Activated effector memory CD4-positive, alpha-beta T cell treated with anti-CD3 and anti-CD28 coated beads, Interleukin-2, amount 50 U/mL, for 16 hours (primary cell): Measurements from ENCODE around the gene PRRT2.
A peak's percentile ranks its signal among the peaks of the same experiment; 100 is the strongest.
"Not testable (repeated sequence)": the region's sequence is repeated elsewhere in the genome, so short reads cannot be mapped to it uniquely, and the experiment has no call there.

Experiments
- DNase-seq: peaks from one replicate; pipeline ENCODE4 v3.0.0-alpha.2; 2020

Gene PRRT2

GRCh38 chr16:29812754-29813643, 1.0 kb downstream of the PRRT2 start:
- no peak for DNase-seq

- DNase-seq, result no peak
Measured at GRCh38 chr16:29813644-29814562, 1.9 kb downstream of the PRRT2 start.

DNA sequence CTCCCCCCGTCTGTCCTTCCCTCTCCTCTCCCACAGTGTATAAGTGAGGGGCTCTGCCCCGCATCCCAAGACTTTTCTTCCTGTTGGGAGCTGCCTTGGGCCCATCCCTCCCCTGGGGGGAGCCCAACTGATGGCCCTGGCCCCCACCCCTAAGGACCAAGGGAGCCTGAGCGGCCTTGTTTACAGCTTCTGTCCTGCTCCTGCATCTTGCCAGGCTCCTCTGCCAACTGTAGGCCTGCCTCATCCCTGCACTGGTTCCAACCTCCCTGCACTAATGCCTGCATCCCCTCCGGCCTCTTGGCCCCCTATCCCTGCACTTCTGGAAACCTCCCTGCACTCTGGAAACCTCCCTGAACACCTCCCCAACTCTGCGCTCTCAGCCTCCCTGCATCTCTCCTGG, 2.6 kb downstream of the PRRT2 start:
- DNase-seq, result no peak

GRCh38 chr16:29815032-29815721, 3.2 kb downstream of the PRRT2 start:
- peak; percentile 85 for DNase-seq

- DNase-seq, result peak; percentile 99
Measured at GRCh38 chr16:29815793-29816693, 4.0 kb downstream of the PRRT2 start, which contains the start of gene PAGR1. Gene PAGR1 (plus strand): TSS chr16:29816152. CDS start chr16:29816526, 374 bp downstream.

DNA sequence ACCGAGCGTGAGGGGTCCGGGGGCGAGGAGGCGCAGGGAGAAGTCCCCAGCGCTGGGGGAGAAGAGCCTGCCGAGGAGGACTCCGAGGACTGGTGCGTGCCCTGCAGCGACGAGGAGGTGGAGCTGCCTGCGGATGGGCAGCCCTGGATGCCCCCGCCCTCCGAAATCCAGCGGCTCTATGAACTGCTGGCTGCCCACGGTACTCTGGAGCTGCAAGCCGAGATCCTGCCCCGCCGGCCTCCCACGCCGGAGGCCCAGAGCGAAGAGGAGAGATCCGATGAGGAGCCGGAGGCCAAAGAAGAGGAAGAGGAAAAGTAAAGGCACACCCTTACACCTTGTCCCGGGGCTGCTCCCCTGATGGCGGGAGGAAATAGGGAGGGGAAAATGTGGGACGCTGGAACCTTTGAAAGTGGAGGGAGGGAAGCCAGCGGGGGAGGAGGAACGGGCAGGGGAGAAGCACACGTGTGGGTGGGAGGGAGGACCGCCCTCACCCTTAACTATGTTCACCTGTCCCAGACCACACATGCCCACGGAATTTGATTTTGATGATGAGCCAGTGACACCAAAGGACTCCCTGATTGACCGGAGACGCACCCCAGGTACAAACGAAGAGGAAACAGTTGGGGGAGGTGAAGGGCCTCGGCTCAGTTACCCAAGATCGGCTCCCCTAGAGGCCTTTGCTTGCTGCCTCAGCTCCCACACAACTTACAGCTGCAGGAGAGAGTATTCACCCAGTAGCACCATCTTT, 4.9 kb downstream of the PRRT2 start:
- DNase-seq, result peak; percentile 84

GRCh38 chr16:29818082-29818481, 6.1 kb downstream of the PRRT2 start:
- no peak for DNase-seq

DNA sequence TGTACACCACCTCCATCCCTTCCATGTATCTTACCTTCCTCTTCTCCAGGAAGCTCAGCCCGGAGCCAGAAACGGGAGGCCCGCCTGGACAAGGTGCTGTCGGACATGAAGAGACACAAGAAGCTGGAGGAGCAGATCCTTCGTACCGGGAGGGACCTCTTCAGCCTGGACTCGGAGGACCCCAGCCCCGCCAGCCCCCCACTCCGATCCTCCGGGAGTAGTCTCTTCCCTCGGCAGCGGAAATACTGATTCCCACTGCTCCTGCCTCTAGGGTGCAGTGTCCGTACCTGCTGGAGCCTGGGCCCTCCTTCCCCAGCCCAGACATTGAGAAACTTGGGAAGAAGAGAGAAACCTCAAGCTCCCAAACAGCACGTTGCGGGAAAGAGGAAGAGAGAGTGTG, 7.5 kb downstream of the PRRT2 start:
- DNase-seq, result no peak

- DNase-seq, result peak; percentile 84
Measured at GRCh38 chr16:29820271-29820701, 8.3 kb downstream of the PRRT2 start, which contains the start of gene MVP. Gene MVP (plus strand): TSS chr16:29820462. CDS start chr16:29830550, 10,088 bp downstream.

- peak; percentile 85 for DNase-seq
Measured at GRCh38 chr16:29820730-29821642, 9.0 kb downstream of the PRRT2 start.

GRCh38 chr16:29821643-29822115, 9.7 kb downstream of the PRRT2 start:
- DNase-seq, result no peak

- no peak for DNase-seq
Measured at GRCh38 chr16:29824589-29825144, 12.7 kb downstream of the PRRT2 start.

DNA sequence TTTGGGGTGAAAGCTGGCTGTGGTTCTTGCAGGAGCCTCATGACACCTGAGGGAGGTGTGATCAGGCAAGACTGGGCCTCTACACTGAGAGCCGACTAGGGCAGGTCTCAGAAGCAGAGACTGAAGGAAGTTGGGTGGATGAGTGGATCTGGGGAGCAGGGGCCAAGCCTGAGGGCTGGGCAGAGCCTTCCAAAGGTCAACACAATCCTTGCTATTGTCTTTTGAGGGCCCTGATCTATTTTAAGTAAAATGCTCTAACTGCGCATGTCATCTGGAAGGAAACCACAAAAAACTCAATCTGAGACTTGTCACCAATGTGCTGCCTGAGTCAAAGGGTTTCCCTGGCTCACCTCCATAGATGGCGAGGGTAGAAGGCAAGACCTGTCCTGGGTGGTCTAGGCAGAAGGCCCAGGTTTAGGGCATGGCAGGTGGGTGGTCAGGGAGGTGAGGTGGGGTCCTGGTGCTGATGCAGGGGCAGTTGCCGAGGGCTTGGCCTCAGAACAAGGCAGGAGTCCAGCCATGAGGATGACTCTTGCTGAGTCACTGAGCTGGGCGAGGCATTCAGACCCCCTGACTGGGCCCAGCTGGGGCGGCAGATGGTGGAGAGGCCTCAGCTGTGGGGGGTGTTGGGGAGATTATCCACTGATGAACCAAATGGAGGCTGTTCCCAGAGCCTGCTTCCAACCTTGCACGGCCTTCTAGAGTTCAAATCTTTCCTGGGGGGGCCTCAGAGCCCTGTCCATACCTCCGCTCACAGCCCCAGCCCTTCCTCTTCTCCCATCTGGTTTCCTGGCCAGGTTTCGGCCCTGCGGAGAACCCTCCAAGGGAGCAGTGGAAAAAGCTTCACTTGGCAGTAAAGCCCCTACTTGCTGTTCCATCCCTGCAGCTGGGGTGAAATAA, 13.4 kb downstream of the PRRT2 start:
- peak; percentile 78 for DNase-seq

GRCh38 chr16:29826342-29826695, 14.3 kb downstream of the PRRT2 start:
- DNase-seq, result no peak

GRCh38 chr16:29830774-29831173, 18.8 kb downstream of the PRRT2 start:
- DNase-seq, result no peak

GRCh38 chr16:29831490-29831889, 19.5 kb downstream of the PRRT2 start:
- DNase-seq, result no peak

GRCh38 chr16:29833219-29833618, 21.2 kb downstream of the PRRT2 start:
- DNase-seq, result not testable (repeated sequence)

GRCh38 chr16:29834079-29834478, 22.1 kb downstream of the PRRT2 start:
- no peak for DNase-seq
